ENCODE data around the gene DHCR24.

The DHCR24 gene

GRCh38 chr1:54864460-54865208 is 22.4 kb downstream of the DHCR24 start:
- DNase-seq (ENCODE audit: low read depth) = no peak
- TF ChIP-seq CTCF (IDR thresholded peaks at IDR 0.05; ENCODE audit: control insufficient read depth, extremely low read depth, insufficient read depth) = no peak
- no peak overlapping the region for H3K4me3 ChIP-seq (ENCODE audit: low read depth, low read length)

GRCh38 chr1:54863267-54863665 is 23.7 kb downstream of the DHCR24 start:
- no peak for DNase-seq (ENCODE audit: low read depth)
- no peak overlapping the region for H3K4me3 ChIP-seq (ENCODE audit: low read depth, low read length)
- TF ChIP-seq CTCF (IDR thresholded peaks at IDR 0.05; ENCODE audit: control insufficient read depth, extremely low read depth, insufficient read depth) = no peak

- no peak for DNase-seq (ENCODE audit: low read depth)
- H3K4me3 ChIP-seq (ENCODE audit: low read depth, low read length) = no peak overlapping the region
- TF ChIP-seq CTCF (IDR thresholded peaks at IDR 0.05; ENCODE audit: control insufficient read depth, extremely low read depth, insufficient read depth) = no peak
These were observed 25.8 kb downstream of the DHCR24 start for GRCh38 chr1:54861070-54861761.

GRCh38 chr1:54859700-54860391 is 27.1 kb downstream of the DHCR24 start:
- H3K4me3 ChIP-seq (ENCODE audit: low read depth, low read length) = no peak overlapping the region
- TF ChIP-seq CTCF (IDR thresholded peaks at IDR 0.05; ENCODE audit: control insufficient read depth, extremely low read depth, insufficient read depth) = no peak
- DNase-seq (ENCODE audit: low read depth) = no peak

GRCh38 chr1:54857746-54858561 is 29.0 kb downstream of the DHCR24 start:
- H3K4me3 ChIP-seq (ENCODE audit: low read depth, low read length) = no peak overlapping the region
- no peak for TF ChIP-seq CTCF (IDR thresholded peaks at IDR 0.05; ENCODE audit: control insufficient read depth, extremely low read depth, insufficient read depth)
- DNase-seq (ENCODE audit: low read depth) = no peak

- DNase-seq (ENCODE audit: low read depth) = no peak
- no peak for TF ChIP-seq CTCF (IDR thresholded peaks at IDR 0.05; ENCODE audit: control insufficient read depth, extremely low read depth, insufficient read depth)
- H3K4me3 ChIP-seq (ENCODE audit: low read depth, low read length) = no peak overlapping the region
These were observed 29.9 kb downstream of the DHCR24 start for GRCh38 chr1:54857141-54857540.
